ENCODE measurements around the gene TNNT3. TPM values are rescaled to one million over a fixed set of nuclear protein-coding genes. Genes with fewer than 3 reads are reported as not detected.

The TNNT3 gene
- total and polyA plus RNA-seq, 8 donors, result 0.75 to 14.5 (median 3.1) TPM; not detected in 3

DNA sequence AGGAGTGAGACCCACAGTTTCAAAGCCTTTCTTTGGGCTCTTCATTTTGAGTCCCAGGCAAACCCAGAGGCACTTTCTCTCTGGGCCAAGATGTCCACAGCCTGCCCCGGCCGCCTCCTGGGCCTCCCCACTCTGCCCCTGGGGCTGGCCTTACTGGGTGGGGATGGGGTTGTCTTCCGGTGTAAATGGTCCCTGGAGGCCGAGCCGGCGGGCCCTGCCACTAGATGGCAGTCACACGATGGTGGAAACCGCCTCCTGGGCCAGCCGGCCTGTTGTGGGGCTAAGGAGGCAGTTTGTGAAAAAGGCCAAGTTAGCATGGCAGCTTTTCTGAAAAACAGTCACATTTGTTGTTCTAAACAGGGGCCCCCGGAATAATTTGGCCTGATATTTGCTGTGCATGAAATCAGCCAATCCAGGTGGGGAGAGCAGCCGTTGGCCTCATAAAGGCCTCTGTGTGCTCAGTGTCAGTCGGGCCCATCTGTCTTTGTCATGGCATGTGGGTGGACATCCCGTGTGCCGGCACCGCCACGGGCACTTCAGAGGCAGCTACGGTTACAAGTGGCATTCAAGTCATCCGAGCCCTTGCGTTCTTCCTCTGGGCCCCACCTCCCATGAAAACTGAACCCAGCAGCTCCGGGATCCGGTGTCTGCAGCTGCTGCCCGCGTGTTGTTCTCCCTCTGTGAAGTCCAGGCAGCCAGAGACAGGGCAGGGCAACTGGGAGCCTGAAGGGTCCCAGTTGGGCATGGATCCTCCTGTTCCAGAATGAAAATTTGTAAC is 34.2 kb downstream of the TNNT3 start:
- intact Hi-C loops (cut with DNase I; ENCODE audit: low total_unique reads), result no loop called here
- Histone ChIP-seq H3K36me3 (no peaks in the 10 kb centered on the region), H3K4me3 (no peak overlapping the region), H3K27ac (no peak overlapping the region), H3K9me3 (no peaks in the 10 kb centered on the region), H3K4me1 (no peaks in the 10 kb centered on the region), H3K27me3 (no peaks in the 10 kb centered on the region)
- DNase-seq, result no peak
- no peak for TF ChIP-seq POLR2AphosphoS5 (IDR thresholded peaks at IDR 0.05)
- no peak for TF ChIP-seq EP300 (IDR thresholded peaks at IDR 0.05)
- peak in 2 of 7 experiments; percentile 13 to 16 for TF ChIP-seq CTCF (IDR thresholded peaks at IDR 0.05)
- TF ChIP-seq POLR2A (IDR thresholded peaks at IDR 0.05), result no peak
- 0 to 89% (median 62%) methylated on average over 2 to 4 of the region's 23 CpGs; no CpG with 5 or more reads in 2 of the 5 donors for WGBS, 5 donors

- WGBS, 5 donors, result no CpG with 5 or more reads among the region's 18 CpGs
Measured at GRCh38 chr11:1958367-1958766, 38.9 kb downstream of the TNNT3 start.

DNA sequence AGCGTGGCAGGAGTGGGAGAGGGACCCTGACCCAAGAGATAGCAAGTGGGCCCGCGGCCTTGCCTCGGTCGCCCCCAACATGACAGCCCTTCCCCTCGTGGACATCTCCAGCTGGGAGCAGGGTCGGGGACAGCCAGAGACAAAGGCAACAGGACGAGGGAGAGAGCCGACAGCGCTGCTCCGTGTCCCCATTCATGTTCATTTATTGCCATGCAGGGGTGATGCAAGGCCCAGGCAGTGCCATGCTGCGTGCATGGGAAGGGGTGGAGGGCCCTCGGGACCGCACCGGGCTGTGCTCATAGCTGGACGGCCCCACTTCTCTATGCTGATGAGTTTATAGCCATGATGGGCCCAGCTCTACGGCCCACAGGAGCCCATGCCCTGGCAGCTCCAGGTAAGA is 40.3 kb downstream of the TNNT3 start:
- no peak for DNase-seq
- Histone ChIP-seq H3K36me3 (no peaks in the 10 kb centered on the region), H3K9me3 (no peaks in the 10 kb centered on the region), H3K4me3 (no peak overlapping the region), H3K4me1 (no peaks in the 10 kb centered on the region), H3K27me3 (no peaks in the 10 kb centered on the region), H3K27ac (no peak overlapping the region)
- intact Hi-C loops (cut with DNase I; ENCODE audit: low total_unique reads), result no loop called here
- WGBS, 5 donors, result 79 to 90% methylated on average over 5 to 6 of the region's 17 CpGs; no CpG with 5 or more reads in 3 of the 5 donors
- no peak for TF ChIP-seq POLR2AphosphoS5 (IDR thresholded peaks at IDR 0.05)
- TF ChIP-seq CTCF (IDR thresholded peaks at IDR 0.05), result no peak
- TF ChIP-seq EP300 (IDR thresholded peaks at IDR 0.05), result no peak
- TF ChIP-seq POLR2A (IDR thresholded peaks at IDR 0.05), result no peak

More at GRCh38 chr11:1958367-1958766, 38.9 kb downstream of the TNNT3 start:
- H3K27ac ChIP-seq, result no peak overlapping the region
- no peaks in the 10 kb centered on the region for H3K27me3 ChIP-seq
- TF ChIP-seq POLR2A (IDR thresholded peaks at IDR 0.05), result no peak
- no peak for TF ChIP-seq EP300 (IDR thresholded peaks at IDR 0.05)
- TF ChIP-seq POLR2AphosphoS5 (IDR thresholded peaks at IDR 0.05), result no peak
- no peak for TF ChIP-seq CTCF (IDR thresholded peaks at IDR 0.05)
- H3K4me1 ChIP-seq, result no peaks in the 10 kb centered on the region
- DNase-seq, result no peak
- H3K9me3 ChIP-seq, result no peaks in the 10 kb centered on the region
- H3K36me3 ChIP-seq, result no peaks in the 10 kb centered on the region
- H3K4me3 ChIP-seq, result no peak overlapping the region
- intact Hi-C loops (cut with DNase I; ENCODE audit: low total_unique reads), result no loop called here

GRCh38 chr11:1963864-1964263 is 44.4 kb downstream of the TNNT3 start:
- no peak overlapping the region for H3K4me3 ChIP-seq
- H3K27me3 ChIP-seq, result no peaks in the 10 kb centered on the region
- H3K4me1 ChIP-seq, result no peaks in the 10 kb centered on the region
- TF ChIP-seq EP300 (IDR thresholded peaks at IDR 0.05) (no peak), CTCF (IDR thresholded peaks at IDR 0.05) (no peak), POLR2AphosphoS5 (IDR thresholded peaks at IDR 0.05) (no peak), POLR2A (IDR thresholded peaks at IDR 0.05) (no peak)
- no peak for DNase-seq
- intact Hi-C loops (cut with DNase I; ENCODE audit: low total_unique reads), result no loop called here
- no peaks in the 10 kb centered on the region for H3K9me3 ChIP-seq
- H3K36me3 ChIP-seq, result no peaks in the 10 kb centered on the region
- H3K27ac ChIP-seq, result no peak overlapping the region
- 84 to 100% methylated on average over 4 to 5 of the region's 20 CpGs; no CpG with 5 or more reads in 3 of the 5 donors for WGBS, 5 donors

All from stomach (tissue), 9 donors.